ENCODE data around the gene TRIOBP. TPM values are rescaled to one million over a fixed set of nuclear protein-coding genes. Genes with fewer than 3 reads are reported as not detected.

The TRIOBP gene
- total and polyA plus RNA-seq, 2 of the 13 experiments (the other 11 are each of a cell fraction or from before 2014, with no cell fraction given), result 6.1 to 15.4 TPM

DNA sequence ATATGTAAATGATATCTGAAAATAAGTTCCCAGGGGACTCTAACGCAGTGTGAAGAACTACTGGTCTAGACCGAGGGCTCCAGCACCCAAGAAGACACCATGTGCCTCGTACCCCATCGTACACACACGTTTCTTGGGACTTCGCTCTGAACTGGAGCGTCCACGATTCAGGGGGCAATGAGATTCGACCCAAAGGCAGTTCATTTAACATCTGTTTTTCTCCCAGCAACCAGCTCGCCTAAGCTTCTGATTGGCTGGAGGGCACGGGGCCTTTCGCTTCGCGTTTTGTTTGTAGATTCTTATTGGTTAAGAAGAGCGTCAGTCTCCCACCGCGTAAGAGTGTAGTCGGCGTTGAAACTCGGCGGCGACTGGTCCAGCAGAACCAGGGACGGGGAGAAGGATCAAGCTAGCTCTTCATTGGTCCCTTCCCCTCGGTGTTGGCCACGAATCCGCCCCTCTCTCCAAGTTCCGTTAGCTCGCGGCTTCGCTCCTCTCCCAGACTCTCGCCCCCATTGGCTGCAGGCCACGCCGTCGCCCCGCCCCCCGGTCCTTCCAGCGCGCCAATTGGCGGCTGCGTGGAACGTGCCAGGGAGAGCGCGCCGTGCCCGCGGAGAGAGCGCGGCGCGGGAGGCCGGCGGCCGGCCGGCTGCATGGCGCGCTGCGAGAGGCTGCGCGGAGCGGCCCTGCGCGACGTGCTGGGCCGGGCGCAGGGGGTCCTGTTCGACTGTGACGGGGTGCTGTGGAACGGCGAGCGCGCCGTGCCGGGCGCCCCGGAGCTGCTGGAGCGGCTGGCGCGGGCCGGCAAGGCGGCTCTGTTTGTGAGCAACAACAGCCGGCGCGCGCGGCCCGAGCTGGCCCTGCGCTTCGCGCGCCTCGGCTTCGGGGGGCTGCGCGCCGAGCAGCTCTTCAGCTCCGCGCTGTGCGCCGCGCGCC is 38.4 kb upstream of the TRIOBP start, which contains the start of gene PDXP (continued):
- TF ChIP-seq FOSL2 (CRISPR knock-in tag; IDR thresholded peaks at IDR 0.05), result no peak
- no peak for TF ChIP-seq ZNF766 (CRISPR knock-in tag; IDR thresholded peaks at IDR 0.05; ENCODE audit: borderline replicate concordance)
- no peak for TF ChIP-seq GABPA (IDR thresholded peaks at IDR 0.05; ENCODE audit: low read depth, low read length)
- peak; percentile 42 for TF ChIP-seq GABPA (CRISPR knock-in tag; IDR thresholded peaks at IDR 0.05; ENCODE audit: low read depth)
- no peak; the same call in 1 of the 2 replicates for TF ChIP-seq ZNF546 (CRISPR knock-in tag; conservative IDR thresholded peaks at IDR 0.05)
- TF ChIP-seq CHD2 (IDR thresholded peaks at IDR 0.05; ENCODE audit: low read depth, low read length), result peak; percentile 67
- TF ChIP-seq, protein P1, sequence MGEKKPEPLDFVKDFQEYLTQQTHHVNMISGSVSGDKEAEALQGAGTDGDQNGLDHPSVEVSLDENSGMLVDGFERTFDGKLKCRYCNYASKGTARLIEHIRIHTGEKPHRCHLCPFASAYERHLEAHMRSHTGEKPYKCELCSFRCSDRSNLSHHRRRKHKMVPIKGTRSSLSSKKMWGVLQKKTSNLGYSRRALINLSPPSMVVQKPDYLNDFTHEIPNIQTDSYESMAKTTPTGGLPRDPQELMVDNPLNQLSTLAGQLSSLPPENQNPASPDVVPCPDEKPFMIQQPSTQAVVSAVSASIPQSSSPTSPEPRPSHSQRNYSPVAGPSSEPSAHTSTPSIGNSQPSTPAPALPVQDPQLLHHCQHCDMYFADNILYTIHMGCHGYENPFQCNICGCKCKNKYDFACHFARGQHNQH (CRISPR knock-in tag; IDR thresholded peaks at IDR 0.05), result peak; percentile 53; the same call in 1 of the 2 replicates
- no peak for TF ChIP-seq SRSF4 (IDR thresholded peaks at IDR 0.05; ENCODE audit: low read depth, low read length, poor library complexity, severe bottlenecking)
- TF ChIP-seq ZNF335 (CRISPR knock-in tag; IDR thresholded peaks at IDR 0.05), result no peak
- no peak for TF ChIP-seq MZF1 (CRISPR knock-in tag; IDR thresholded peaks at IDR 0.05; ENCODE audit: borderline replicate concordance)
- no peak for TF ChIP-seq TAF15 (IDR thresholded peaks at IDR 0.05; ENCODE audit: low read depth, low read length, poor library complexity, severe bottlenecking)
- TF ChIP-seq GATAD1 (CRISPR knock-in tag; IDR thresholded peaks at IDR 0.05), result peak; percentile 62
- peak; percentile 69; the same call in 1 of the 2 replicates for TF ChIP-seq KDM5A (IDR thresholded peaks at IDR 0.05; ENCODE audit: borderline replicate concordance, low read length)
- no peak for TF ChIP-seq ZBTB3 (CRISPR knock-in tag; IDR thresholded peaks at IDR 0.05; ENCODE audit: borderline replicate concordance, low read depth)
- no peak for TF ChIP-seq HNRNPL (IDR thresholded peaks at IDR 0.05; ENCODE audit: low read depth, low read length)
- TF ChIP-seq, protein P2, sequence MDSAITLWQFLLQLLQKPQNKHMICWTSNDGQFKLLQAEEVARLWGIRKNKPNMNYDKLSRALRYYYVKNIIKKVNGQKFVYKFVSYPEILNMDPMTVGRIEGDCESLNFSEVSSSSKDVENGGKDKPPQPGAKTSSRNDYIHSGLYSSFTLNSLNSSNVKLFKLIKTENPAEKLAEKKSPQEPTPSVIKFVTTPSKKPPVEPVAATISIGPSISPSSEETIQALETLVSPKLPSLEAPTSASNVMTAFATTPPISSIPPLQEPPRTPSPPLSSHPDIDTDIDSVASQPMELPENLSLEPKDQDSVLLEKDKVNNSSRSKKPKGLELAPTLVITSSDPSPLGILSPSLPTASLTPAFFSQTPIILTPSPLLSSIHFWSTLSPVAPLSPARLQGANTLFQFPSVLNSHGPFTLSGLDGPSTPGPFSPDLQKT (CRISPR knock-in tag; IDR thresholded peaks at IDR 0.05; ENCODE audit: borderline replicate concordance), result no peak
- TF ChIP-seq, protein P3, sequence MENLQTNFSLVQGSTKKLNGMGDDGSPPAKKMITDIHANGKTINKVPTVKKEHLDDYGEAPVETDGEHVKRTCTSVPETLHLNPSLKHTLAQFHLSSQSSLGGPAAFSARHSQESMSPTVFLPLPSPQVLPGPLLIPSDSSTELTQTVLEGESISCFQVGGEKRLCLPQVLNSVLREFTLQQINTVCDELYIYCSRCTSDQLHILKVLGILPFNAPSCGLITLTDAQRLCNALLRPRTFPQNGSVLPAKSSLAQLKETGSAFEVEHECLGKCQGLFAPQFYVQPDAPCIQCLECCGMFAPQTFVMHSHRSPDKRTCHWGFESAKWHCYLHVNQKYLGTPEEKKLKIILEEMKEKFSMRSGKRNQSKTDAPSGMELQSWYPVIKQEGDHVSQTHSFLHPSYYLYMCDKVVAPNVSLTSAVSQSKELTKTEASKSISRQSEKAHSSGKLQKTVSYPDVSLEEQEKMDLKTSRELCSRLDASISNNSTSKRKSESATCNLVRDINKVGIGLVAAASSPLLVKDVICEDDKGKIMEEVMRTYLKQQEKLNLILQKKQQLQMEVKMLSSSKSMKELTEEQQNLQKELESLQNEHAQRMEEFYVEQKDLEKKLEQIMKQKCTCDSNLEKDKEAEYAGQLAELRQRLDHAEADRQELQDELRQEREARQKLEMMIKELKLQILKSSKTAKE (CRISPR knock-in tag; IDR thresholded peaks at IDR 0.05; ENCODE audit: borderline replicate concordance), result no peak
- TF ChIP-seq, protein P4, sequence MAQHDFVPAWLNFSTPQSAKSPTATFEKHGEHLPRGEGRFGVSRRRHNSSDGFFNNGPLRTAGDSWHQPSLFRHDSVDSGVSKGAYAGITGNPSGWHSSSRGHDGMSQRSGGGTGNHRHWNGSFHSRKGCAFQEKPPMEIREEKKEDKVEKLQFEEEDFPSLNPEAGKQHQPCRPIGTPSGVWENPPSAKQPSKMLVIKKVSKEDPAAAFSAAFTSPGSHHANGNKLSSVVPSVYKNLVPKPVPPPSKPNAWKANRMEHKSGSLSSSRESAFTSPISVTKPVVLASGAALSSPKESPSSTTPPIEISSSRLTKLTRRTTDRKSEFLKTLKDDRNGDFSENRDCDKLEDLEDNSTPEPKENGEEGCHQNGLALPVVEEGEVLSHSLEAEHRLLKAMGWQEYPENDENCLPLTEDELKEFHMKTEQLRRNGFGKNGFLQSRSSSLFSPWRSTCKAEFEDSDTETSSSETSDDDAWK (CRISPR knock-in tag; IDR thresholded peaks at IDR 0.05), result no peak
- no peak for TF ChIP-seq ZNF260 (CRISPR knock-in tag; IDR thresholded peaks at IDR 0.05; ENCODE audit: borderline replicate concordance, low read depth)
- TF ChIP-seq ZSCAN25 (CRISPR knock-in tag; IDR thresholded peaks at IDR 0.05), result no peak
- TF ChIP-seq TCF12 (IDR thresholded peaks at IDR 0.05), result no peak
- TF ChIP-seq TCF12 (CRISPR knock-in tag; IDR thresholded peaks at IDR 0.05), result no peak
- peak; percentile 85 for TF ChIP-seq CCDC6 (CRISPR knock-in tag; IDR thresholded peaks at IDR 0.05)
- no peak for TF ChIP-seq EZH2 (conservative IDR thresholded peaks at IDR 0.05; ENCODE audit: low read depth, low read length)
